ENCODE data around the gene FNIP2.

- no peak for TF ChIP-seq CTCF (conservative IDR thresholded peaks at IDR 0.05 in 1 of 2, IDR thresholded peaks at IDR 0.05 in 1 of 2; ENCODE audit: extremely low read depth in 1 of 2, insufficient read depth in 1 of 2, low read depth in 1 of 2, low read length in 2 of 2)
- no peak for TF ChIP-seq EZH2 (IDR thresholded peaks at IDR 0.05; ENCODE audit: borderline replicate concordance, low read length)
Measured at GRCh38 chr4:158726633-158727032, 42.2 kb upstream of the FNIP2 start.

Measured in mammary epithelial cell (primary cell).